ENCODE measurements around the gene ALPK1. TPM values are rescaled to one million over a fixed set of nuclear protein-coding genes. Genes with fewer than 3 reads are reported as not detected.
"Not testable (repeated sequence)": the region's sequence is repeated elsewhere in the genome, so short reads cannot be mapped to it uniquely, and the experiment has no call there.

Gene ALPK1
- total RNA-seq, 2 donors from 2014 or later, result 15.7 to 55.3 TPM

- peaks cover 16% of the 10 kb centered on the region for H3K9me3 Mint-ChIP-seq
- no peaks in the 10 kb centered on the region for H3K27me3 Mint-ChIP-seq
- no peaks in the 10 kb centered on the region for H3K4me1 Mint-ChIP-seq
- no peak overlapping the region for H3K4me3 Mint-ChIP-seq
- ATAC-seq (replicated peaks), result no peak
- no peak overlapping the region for H3K27ac Mint-ChIP-seq
- no peaks in the 10 kb centered on the region for H3K36me3 Mint-ChIP-seq (ENCODE audit: low read depth)
Observed at GRCh38 chr4:112453321-112453720, 156.2 kb downstream of the ALPK1 start.

GRCh38 chr4:112472318-112472717 lies 175.1 kb downstream of the ALPK1 start:
- no peak for ATAC-seq (replicated peaks)
- H3K27me3 Mint-ChIP-seq, result peaks cover 5% of the 10 kb centered on the region
- no peak overlapping the region for H3K4me3 Mint-ChIP-seq
- H3K4me1 Mint-ChIP-seq, result no peaks in the 10 kb centered on the region
- H3K9me3 Mint-ChIP-seq, result no peaks in the 10 kb centered on the region
- H3K27ac Mint-ChIP-seq, result no peak overlapping the region
- no peaks in the 10 kb centered on the region for H3K36me3 Mint-ChIP-seq (ENCODE audit: low read depth)

GRCh38 chr4:112473985-112474384 lies 176.8 kb downstream of the ALPK1 start:
- no peaks in the 10 kb centered on the region for H3K4me1 Mint-ChIP-seq
- H3K27ac Mint-ChIP-seq, result no peak overlapping the region
- H3K36me3 Mint-ChIP-seq (ENCODE audit: low read depth), result no peaks in the 10 kb centered on the region
- ATAC-seq (replicated peaks), result no peak
- H3K27me3 Mint-ChIP-seq, result peaks cover 12% of the 10 kb centered on the region
- H3K9me3 Mint-ChIP-seq, result peaks cover under 1% of the 10 kb centered on the region
- no peak overlapping the region for H3K4me3 Mint-ChIP-seq

GRCh38 chr4:112485930-112486329 lies 188.8 kb downstream of the ALPK1 start:
- H3K4me3 Mint-ChIP-seq, result no peak overlapping the region
- no peaks in the 10 kb centered on the region for H3K4me1 Mint-ChIP-seq
- H3K27me3 Mint-ChIP-seq, result peaks cover 16% of the 10 kb centered on the region
- H3K27ac Mint-ChIP-seq, result no peak overlapping the region
- H3K36me3 Mint-ChIP-seq (ENCODE audit: low read depth), result no peaks in the 10 kb centered on the region
- H3K9me3 Mint-ChIP-seq, result peaks cover 9% of the 10 kb centered on the region
- ATAC-seq (replicated peaks), result no peak

GRCh38 chr4:112490808-112491207 lies 193.6 kb downstream of the ALPK1 start:
- H3K4me3 Mint-ChIP-seq; H3K36me3 Mint-ChIP-seq (ENCODE audit: low read depth); ATAC-seq (replicated peaks); H3K9me3 Mint-ChIP-seq; H3K27ac Mint-ChIP-seq; H3K4me1 Mint-ChIP-seq: not testable (repeated sequence)
- peaks cover 17% of the 10 kb centered on the region for H3K27me3 Mint-ChIP-seq

Other genes starting within 250 kb of the ALPK1 start
- gene FAM241A, start 151.9 kb upstream of the ALPK1 start, total RNA-seq, result 1 to 10 TPM; 3.0 to 3.8 TPM
- gene AP1AR, start 65.6 kb upstream of the ALPK1 start, total RNA-seq, result 10 to 100 TPM in 1 of 2 donors, 1 to 10 TPM in 1; 9.1 to 23.1 TPM
- 100 to 1,000 TPM in 1 of 2 donors, 10 to 100 TPM in 1; 53.6 to 108 TPM for gene TIFA, start 11.5 kb upstream of the ALPK1 start, total RNA-seq
- gene NEUROG2, start 218.8 kb downstream of the ALPK1 start, total RNA-seq, result not detected

Measured in activated T-helper 17 cell treated with anti-CD3 and anti-CD28 coated beads, Interleukin-2, amount 50 U/mL, for 72 hours (primary cell).